Stimulated activated memory B cell treated with anti-CD40 and anti-IgM and Interleukin-4, amounts not matched to agents 10 μg/mL and 1 μg/mL and 100 μg/mL, for 72 hours (primary cell): ENCODE data around the gene ZBP1.

Experiments used
- ATAC-seq: fragments of 150-1000 bp; cut with Tn5 transposase; 2 replicates; pipeline ENCODE4 v1.10.0; 2021
- H3K27ac Mint-ChIP-seq: one replicate; pipeline ENCODE4 v1.8.0; 2022; ENCODE audit warnings: mild to moderate bottlenecking, mixed read lengths
- H3K27me3 Mint-ChIP-seq: one replicate; pipeline ENCODE4 v1.8.0; 2022; ENCODE audit warnings: mixed read lengths
- H3K36me3 Mint-ChIP-seq: one replicate; pipeline ENCODE4 v1.8.0; 2022; ENCODE audit warnings: mixed read lengths
- H3K4me1 Mint-ChIP-seq: one replicate; pipeline ENCODE4 v1.8.0; 2022; ENCODE audit warnings: mixed read lengths
- H3K4me3 Mint-ChIP-seq: one replicate; pipeline ENCODE4 v1.8.0; 2022; ENCODE audit warnings: mild to moderate bottlenecking, moderate library complexity, mixed read lengths
- H3K9me3 Mint-ChIP-seq: one replicate; pipeline ENCODE4 v1.8.0; 2022; ENCODE audit warnings: mixed read lengths

ZBP1 gene

DNA sequence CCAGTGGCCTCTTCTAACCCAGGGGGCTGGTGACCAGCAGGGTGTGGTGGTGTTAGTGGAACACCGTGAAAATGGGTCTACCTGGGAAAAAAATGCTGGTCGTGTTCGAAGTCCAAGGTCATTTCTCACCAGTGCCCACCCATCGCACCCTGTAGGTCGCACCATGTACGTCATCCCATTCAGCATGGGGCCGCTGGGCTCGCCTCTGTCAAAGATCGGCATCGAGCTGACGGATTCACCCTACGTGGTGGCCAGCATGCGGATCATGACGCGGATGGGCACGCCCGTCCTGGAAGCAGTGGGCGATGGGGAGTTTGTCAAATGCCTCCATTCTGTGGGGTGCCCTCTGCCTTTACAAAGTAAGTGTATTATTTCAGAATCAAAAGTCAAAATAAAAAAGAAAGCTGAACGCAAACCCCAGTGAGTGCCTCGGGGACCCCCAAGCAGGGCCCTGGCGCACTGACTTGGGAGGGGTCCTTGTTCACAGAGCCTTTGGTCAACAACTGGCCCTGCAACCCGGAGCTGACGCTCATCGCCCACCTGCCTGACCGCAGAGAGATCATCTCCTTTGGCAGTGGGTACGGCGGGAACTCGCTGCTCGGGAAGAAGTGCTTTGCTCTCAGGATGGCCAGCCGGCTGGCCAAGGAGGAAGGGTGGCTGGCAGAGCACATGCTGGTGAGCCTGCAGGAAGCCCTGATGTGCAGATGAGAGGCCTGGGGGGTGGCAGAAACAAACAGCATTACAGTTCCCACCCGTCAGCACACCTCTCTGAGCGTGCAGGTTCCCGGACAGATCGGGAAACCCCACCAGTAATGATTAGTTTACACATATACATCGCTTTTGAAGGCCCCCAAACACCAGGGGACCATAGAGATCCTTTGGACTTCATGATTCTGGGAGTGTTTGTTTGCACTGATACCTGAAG lies 57.4 kb downstream of the ZBP1 start:
- Mint-ChIP-seq H3K4me3 (no peak overlapping the region), H3K27me3 (peaks cover 61% of the 10 kb centered on the region), H3K36me3 (no peaks in the 10 kb centered on the region), H3K4me1 (no peaks in the 10 kb centered on the region), H3K27ac (no peak overlapping the region), H3K9me3 (no peaks in the 10 kb centered on the region)
- ATAC-seq = no peak

DNA sequence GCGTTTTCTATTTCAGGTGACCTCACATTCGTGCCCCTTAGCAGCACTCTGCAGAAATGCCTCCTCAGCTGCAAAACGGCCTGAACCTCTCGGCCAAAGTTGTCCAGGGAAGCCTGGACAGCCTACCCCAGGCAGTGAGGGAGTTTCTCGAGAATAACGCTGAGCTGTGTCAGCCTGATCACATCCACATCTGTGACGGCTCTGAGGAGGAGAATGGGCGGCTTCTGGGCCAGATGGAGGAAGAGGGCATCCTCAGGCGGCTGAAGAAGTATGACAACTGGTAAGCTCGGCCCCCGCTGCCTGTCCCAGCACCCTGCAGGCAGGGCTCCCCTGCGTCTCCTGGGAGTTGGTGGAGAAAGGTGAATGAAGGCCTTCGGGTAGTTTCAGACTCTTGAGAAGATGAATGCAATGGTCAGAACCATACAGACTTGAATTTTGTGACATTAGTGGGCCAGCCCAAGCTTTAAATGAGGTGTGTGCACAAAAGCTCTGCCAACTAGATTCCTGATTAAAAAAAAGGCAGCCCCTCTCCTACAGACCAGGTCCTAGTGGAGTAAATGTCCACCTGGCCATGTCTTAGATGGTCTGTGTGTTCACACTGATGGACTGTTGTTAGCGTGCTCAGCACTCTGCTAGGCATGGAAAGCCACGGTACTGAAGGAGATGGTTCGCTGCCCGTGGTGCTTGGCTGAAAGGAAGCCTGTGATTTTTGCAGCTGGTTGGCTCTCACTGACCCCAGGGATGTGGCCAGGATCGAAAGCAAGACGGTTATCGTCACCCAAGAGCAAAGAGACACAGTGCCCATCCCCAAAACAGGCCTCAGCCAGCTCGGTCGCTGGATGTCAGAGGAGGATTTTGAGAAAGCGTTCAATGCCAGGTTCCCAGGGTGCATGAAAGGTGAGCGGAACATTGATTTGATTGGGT lies 58.6 kb downstream of the ZBP1 start:
- peaks cover 66% of the 10 kb centered on the region for H3K27me3 Mint-ChIP-seq

GRCh38 chr20:57560554-57561355 lies 59.5 kb downstream of the ZBP1 start, which contains the start of gene PCK1:
Gene PCK1 (plus strand): TSS chr20:57561110. CDS start chr20:57561412, 302 bp downstream.
- Mint-ChIP-seq H3K27me3 (peaks cover 69% of the 10 kb centered on the region), H3K36me3 (no peaks in the 10 kb centered on the region), H3K4me1 (no peaks in the 10 kb centered on the region), H3K4me3 (no peak within 1 kb of the TSS), H3K27ac (no peak within 1 kb of the TSS), H3K9me3 (no peaks in the 10 kb centered on the region)
- no peak for ATAC-seq

More for the DNA sequence above, 58.6 kb downstream of the ZBP1 start:
- Mint-ChIP-seq H3K4me1 (no peaks in the 10 kb centered on the region), H3K4me3 (no peak overlapping the region), H3K27ac (no peak overlapping the region), H3K9me3 (no peaks in the 10 kb centered on the region), H3K36me3 (no peaks in the 10 kb centered on the region)
- no peak for ATAC-seq

DNA sequence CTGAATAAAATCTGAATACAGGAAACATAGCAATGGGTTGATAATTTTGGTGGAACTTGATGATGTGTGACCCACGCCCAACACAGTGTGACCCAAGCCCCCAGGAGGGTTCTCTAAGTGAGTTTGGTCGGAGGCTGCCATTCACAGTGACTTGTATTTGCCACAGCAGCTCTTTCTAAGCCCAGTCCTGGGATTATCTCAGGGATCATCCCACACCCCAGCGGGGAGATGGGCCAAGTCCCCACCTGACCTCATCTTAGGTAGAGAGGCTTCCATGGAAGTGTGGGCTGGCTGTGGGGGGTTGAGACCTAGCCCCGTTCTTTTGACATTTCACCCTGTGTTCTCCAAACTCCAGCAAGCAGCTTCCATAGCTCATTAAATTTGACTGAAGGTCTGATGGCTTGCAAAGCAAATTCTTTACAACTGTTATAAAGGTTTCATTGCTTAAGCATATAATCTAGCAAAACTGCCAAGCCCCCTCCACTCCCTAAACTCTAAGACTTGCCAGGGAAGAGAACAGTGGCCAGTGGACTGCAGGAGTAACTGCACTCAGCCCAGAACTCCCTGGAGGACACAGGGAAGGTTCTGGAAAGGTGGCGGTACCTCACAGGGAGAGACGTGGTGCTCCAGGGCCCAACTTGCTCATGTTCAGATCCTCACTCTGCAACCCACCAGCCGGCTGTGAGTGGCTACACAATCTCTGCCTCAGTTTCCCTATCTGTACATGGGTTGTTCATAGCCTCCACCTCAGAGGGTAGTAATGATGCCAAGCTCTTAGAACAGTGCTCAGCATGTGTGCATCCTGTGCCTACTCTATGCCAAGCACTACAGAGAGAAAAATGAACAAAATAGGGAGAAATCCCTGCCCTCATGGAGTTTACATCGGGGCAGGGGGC lies 60.3 kb downstream of the ZBP1 start:
- no peaks in the 10 kb centered on the region for H3K36me3 Mint-ChIP-seq
- no peak overlapping the region for H3K27ac Mint-ChIP-seq
- no peak overlapping the region for H3K4me3 Mint-ChIP-seq
- no peaks in the 10 kb centered on the region for H3K9me3 Mint-ChIP-seq
- H3K27me3 Mint-ChIP-seq = peaks cover 69% of the 10 kb centered on the region
- no peaks in the 10 kb centered on the region for H3K4me1 Mint-ChIP-seq
- no peak for ATAC-seq

- ATAC-seq = no peak
- Mint-ChIP-seq H3K4me1 (no peaks in the 10 kb centered on the region), H3K27ac (no peak overlapping the region), H3K27me3 (peaks cover 62% of the 10 kb centered on the region), H3K36me3 (no peaks in the 10 kb centered on the region), H3K4me3 (no peak overlapping the region), H3K9me3 (no peaks in the 10 kb centered on the region)
Observed at GRCh38 chr20:57559289-57559634, 61.0 kb downstream of the ZBP1 start.

DNA sequence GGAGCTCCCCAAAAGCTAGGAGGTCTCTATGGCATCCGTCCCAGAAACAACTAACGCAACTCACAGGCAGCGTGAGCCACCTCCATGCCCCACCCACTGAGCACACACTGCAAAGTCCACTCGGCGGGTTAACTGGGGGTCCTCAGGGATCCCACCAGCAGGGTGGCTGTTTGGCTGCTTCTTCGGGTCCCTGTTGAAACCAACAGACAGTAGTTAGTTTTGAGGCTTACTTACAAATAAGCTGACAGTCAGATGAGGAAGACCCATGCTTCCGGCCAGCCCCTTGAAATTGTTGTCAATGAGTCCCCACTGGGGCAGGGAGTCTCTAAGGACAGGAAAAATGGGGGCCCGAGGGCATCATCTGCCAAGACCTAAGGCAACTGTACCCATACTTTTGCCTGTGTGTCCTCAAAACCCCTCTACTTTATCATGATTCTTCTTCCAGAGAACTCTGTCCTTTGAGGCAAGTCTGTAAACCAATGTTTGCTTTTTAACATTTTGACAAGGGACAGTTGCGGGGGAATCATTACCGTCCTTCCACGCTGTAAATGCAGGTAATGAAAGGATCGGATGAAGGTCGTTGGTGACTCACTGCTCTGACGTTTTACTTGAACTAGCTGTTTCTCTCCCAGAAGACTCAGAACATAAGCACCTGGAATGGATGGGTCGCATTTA lies 61.5 kb downstream of the ZBP1 start:
- no peak for ATAC-seq

DNA sequence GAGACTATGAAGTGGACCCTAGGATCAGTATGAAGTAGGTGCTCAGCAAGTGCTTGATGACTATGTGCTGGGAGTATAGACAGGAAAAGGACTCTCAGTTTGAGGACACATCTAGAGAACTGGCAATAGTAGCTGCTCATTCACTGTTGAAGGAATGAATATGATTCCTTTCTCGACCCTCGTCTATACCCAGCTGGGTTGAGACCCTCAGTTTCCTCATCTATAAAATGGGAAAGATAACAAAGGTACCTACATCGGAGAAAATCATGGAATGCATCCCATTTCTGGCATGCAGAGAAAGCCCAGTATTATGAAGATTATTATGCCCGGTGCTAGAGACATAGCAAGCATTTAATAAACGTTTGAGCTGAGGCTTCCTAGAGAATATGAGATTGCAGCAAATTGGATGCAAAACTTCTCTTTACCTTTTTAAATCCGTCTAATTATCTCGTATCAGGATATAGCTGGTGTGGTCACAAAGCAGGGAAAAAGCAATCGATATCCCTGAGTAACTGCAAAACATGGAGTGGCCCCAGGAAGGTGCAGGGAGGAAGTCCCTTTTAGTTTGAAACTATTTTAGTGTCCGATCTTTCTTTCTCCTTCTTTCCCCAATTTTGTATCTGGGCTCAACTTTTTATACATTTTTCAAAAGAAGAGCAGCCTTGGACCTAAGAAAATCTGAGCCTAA lies 62.2 kb downstream of the ZBP1 start:
- H3K27me3 Mint-ChIP-seq = peaks cover 52% of the 10 kb centered on the region
- no peaks in the 10 kb centered on the region for H3K36me3 Mint-ChIP-seq
- no peak for ATAC-seq
- H3K4me1 Mint-ChIP-seq = no peaks in the 10 kb centered on the region
- H3K9me3 Mint-ChIP-seq = no peaks in the 10 kb centered on the region
- H3K27ac Mint-ChIP-seq = no peak overlapping the region
- no peak overlapping the region for H3K4me3 Mint-ChIP-seq

More for the DNA sequence above, 61.5 kb downstream of the ZBP1 start:
- no peaks in the 10 kb centered on the region for H3K9me3 Mint-ChIP-seq
- H3K4me1 Mint-ChIP-seq = no peaks in the 10 kb centered on the region
- H3K27me3 Mint-ChIP-seq = peaks cover 57% of the 10 kb centered on the region
- H3K4me3 Mint-ChIP-seq = no peak overlapping the region
- no peaks in the 10 kb centered on the region for H3K36me3 Mint-ChIP-seq
- no peak overlapping the region for H3K27ac Mint-ChIP-seq

DNA sequence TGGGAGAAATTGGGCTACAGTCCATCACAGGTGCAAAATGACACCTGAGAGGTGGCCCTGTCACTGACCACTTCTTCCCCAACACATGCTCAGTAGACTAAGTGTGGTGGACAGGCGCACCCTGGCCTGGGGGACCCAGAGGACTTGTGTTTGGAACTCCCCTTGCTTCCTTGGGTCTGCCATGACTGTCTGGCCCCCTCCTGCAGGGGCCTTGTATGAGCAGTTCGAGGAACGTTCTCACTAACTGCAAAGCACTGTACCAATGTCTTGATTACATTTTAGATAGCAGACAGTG lies 63.3 kb downstream of the ZBP1 start:
- Mint-ChIP-seq H3K4me3 (no peak overlapping the region), H3K27ac (no peak overlapping the region), H3K36me3 (no peaks in the 10 kb centered on the region), H3K27me3 (peaks cover 51% of the 10 kb centered on the region), H3K9me3 (no peaks in the 10 kb centered on the region), H3K4me1 (no peaks in the 10 kb centered on the region)
- ATAC-seq = no peak

GRCh38 chr20:57555457-57556184 lies 64.6 kb downstream of the ZBP1 start:
- no peak for ATAC-seq
- no peaks in the 10 kb centered on the region for H3K36me3 Mint-ChIP-seq
- H3K27me3 Mint-ChIP-seq = peaks cover 40% of the 10 kb centered on the region
- H3K9me3 Mint-ChIP-seq = no peaks in the 10 kb centered on the region
- H3K4me3 Mint-ChIP-seq = no peak overlapping the region
- H3K27ac Mint-ChIP-seq = no peak overlapping the region
- H3K4me1 Mint-ChIP-seq = no peaks in the 10 kb centered on the region
